GM10847 (cell line): ENCODE data around the gene ATP1B1.

Experiments
- POLR2A ChIP-seq: IDR thresholded peaks from 2 replicates; pipeline ENCODE4 v1.6.1; 2011; ENCODE audit not compliant: insufficient read length; ENCODE audit errors: extremely low read depth

Gene ATP1B1

GRCh38 chr1:169122976-169123375 is 16.5 kb downstream of the ATP1B1 start:
- TF ChIP-seq POLR2A, result no peak

GRCh38 chr1:169124459-169124858 is 18.0 kb downstream of the ATP1B1 start:
- TF ChIP-seq POLR2A, result no peak

- TF ChIP-seq POLR2A, result no peak
These were observed 19.8 kb downstream of the ATP1B1 start for GRCh38 chr1:169126335-169126734.

- no peak for TF ChIP-seq POLR2A
These were observed 20.8 kb downstream of the ATP1B1 start for GRCh38 chr1:169127305-169127704.

DNA sequence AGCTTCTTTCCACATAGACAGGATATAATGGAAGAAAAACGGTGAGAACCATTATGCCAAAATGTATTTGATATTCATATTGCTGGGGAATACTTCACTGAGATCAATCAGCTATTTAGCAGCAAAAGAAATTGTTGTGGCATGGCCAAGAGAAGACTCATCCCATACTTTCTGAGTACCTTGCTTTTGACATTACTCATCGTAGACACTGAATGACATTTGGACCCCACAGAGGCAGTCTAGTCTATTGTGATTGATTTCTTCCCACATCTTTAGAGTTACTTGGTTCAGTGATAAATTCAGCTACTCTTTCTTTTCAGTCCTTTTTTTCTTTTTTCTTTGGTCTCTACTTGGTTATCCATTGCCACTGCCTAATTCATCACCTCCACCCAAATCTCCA is 22.1 kb downstream of the ATP1B1 start:
- TF ChIP-seq POLR2A, result no peak

DNA sequence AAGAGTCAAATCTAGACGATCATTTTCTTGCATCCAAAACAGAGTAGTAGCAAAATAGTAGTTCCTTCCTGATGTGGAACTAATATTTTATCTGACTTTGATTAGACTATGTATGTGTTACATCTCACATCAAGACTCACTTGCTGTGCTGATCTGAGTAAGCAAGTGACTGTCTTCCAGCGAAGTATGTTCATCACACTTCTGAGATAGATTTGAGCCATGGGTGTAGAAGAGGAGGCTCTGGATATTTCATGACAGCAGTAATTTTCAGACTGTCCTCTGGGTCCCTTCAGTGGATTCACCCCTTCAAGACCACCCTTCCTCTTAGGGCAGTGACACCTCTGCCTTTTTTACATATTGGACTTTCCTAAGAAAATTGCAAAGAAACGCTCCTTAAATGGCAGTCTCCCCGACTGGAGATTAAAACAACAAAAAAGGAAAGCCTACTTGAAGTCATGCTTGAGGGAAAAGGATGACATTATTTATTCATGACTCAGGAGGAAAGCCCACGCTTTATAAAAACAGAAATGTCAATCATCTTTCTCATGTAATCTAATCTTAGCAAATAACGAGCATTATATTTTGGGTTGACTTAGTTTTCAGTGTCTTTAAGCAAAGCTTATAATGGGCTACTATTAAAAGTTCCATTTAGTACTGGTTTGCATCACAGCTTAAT is 22.8 kb downstream of the ATP1B1 start:
- TF ChIP-seq POLR2A, result no peak

- TF ChIP-seq POLR2A, result no peak
These were observed 24.2 kb downstream of the ATP1B1 start for GRCh38 chr1:169130683-169131082.

DNA sequence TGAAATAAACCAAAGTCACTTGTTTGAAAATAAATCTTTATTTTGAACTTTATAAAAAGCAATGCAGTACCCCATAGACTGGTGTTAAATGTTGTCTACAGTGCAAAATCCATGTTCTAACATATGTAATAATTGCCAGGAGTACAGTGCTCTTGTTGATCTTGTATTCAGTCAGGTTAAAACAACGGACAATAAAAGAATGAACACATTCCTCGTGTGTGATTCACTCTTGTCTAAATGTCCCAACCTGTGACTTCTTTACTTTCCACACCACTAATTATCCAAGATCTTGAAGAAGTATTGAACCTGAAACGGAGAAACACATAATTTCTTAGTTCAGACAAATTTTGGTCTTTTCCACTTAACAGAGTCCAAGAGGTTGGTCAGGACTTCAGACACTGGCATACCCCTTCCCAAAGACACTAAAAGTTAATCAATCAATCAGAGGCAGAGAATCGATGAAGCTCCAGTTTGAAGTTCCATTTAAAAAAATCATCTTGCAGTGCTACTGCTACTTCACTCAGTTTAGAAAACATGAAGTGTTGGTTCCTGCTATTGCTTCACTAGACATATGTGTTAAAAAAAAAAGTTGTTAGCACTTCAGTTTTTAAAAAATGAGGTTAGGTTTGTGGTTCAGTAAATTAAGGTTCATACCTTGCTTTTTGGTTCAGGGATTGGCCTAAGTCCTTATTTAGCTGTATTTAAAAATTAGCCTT is 26.2 kb downstream of the ATP1B1 start:
- TF ChIP-seq POLR2A, result no peak

DNA sequence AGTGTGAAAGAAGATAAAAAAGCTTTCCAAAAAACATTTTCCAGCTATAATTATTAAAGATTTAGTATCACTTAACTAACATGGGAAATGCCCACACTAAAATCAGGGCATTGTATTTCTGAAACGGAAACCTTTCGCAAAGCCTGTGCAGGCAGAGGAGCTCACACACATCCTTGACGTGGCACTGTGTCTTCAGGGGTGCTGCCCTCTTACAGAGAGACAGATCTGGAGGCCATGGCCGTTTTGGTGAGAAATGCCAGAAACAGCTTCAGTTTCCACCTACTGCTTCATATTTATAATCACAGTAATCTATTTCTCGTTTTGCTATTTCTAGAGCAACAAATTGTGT is 26.7 kb downstream of the ATP1B1 start:
- TF ChIP-seq POLR2A, result no peak

GRCh38 chr1:169133801-169134502 is 27.5 kb downstream of the ATP1B1 start:
- no peak for TF ChIP-seq POLR2A

DNA sequence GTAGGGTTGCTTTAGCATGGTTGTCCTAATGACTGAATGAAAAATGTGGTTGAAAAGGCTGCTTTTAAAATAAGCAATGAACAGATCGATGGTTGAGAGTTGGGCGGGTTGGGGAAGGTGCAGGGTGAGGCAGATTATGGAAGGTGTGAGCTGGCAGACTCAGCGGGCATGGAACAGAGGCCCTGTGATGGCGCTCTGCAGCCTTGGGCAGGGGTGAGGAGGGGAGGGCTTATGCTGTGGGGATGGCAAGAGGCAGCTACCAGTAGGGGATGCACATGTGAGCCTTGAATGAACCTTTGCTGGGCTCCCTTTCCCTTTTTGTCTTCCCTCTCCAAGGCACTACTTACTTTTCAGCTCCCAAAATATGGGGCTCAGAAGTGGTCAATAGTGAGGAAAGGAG is 30.9 kb downstream of the ATP1B1 start:
- no peak for TF ChIP-seq POLR2A

DNA sequence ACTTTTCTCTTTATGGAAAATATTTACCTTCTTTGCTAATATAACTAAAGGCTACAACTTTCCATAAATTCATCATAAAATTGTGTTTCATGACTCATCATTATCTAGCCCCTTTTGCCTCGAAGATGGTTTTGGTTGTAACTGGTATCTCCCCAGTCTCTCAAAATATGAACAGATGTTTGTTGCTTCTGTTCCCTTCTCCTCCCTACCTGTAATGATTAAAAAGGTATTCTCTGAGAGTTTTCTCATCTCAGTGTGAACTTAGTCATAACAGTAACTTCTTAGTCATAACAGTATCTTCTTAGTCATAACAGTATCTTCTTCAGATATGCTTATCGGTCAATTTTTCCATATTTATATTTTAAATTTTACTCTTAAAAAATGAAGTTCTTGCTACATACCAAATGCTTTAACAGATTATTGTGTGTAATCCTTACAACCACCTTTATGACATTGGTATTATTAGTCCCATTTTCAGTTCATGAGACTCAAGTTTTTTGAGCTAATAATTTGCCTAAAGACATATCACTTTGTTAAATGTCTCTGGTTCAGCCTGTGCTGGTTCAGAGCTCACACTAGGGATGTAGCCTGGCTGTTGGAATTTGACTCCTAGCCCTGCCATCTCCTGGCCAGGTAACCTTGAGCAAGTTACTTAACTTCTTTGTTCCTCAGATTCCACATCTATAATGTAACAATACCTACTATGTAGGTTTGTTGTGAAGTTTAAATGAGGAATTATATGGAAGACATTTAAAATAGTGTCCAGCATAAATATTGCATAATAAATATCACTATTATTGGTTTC is 32.6 kb downstream of the ATP1B1 start:
- no peak for TF ChIP-seq POLR2A

- TF ChIP-seq POLR2A, result no peak
These were observed 34.9 kb downstream of the ATP1B1 start for GRCh38 chr1:169141356-169141755.

DNA sequence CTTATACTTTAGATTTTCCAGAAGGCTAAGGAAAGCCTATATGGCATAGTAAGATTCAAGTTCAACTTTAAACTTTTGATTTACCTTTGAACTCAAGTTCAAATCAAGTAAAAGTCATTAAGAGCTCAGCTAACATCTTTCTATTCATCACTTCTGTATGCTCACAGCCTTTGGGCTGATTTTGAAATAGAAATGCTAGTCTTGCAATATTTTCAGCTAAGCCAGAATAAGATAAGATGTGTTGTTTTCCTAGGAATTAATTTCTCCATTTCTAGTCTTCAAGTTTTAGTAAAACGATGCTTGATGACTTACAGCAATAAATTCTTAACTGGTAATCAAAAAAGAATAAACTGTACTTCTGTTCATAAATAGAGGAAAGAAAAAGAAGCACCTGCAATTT is 35.6 kb downstream of the ATP1B1 start:
- TF ChIP-seq POLR2A, result no peak

DNA sequence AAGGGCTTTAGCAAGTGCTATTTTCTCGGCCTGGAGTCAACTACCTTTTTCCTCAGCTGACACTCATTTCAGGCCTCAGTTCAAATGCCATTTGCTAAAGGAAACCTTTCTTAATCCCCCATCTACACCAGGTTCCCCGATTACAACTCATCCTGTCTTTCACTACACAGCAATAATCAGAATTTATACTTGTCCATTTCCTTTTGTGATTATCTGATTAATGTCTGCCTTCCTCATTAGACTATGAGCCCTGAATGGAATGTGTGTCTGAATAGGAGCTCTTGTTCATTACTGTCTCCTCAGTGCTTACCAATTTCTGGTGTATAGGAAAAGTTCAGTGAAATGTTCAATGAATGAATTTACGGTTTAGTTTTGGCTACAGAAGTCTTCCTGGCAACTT is 36.9 kb downstream of the ATP1B1 start:
- TF ChIP-seq POLR2A, result no peak
